Peyer's patch (tissue), 4 donors: ENCODE data around the gene LIMS1.

ENCODE experiments used
- CTCF ChIP-seq, 6 experiments: fragments of 450-650 bp in 4 of 6; fragments of 200-600 bp in 2 of 6; sonication (generic) in 1 of 6; IDR thresholded peaks; one replicate each; pipeline ENCODE4 v1.5.1; 2017 to 2019; ENCODE audit warnings: antibody characterized with exemption in 6 of 6, mild to moderate bottlenecking in 3 of 6, moderate library complexity in 1 of 6
- POLR2A ChIP-seq, 2 donors: fragments of 450-650 bp; IDR thresholded peaks; one replicate each; pipeline ENCODE4 v1.5.1; 2017; ENCODE audit warnings: antibody characterized with exemption in 2 of 2, mild to moderate bottlenecking in 2 of 2, moderate library complexity in 2 of 2

- TF ChIP-seq POLR2A (IDR thresholded peaks at IDR 0.05) (no peak), CTCF (IDR thresholded peaks at IDR 0.05) (no peak)
Measured at GRCh38 chr2:108701806-108702205, 167.5 kb downstream of the LIMS1 start.
